ENCODE measurements around the gene PLA2G6.
A peak's percentile ranks its signal among the peaks of the same experiment; 100 is the strongest.

Gene PLA2G6

GRCh38 chr22:38226853-38227649 is 45.4 kb upstream of the PLA2G6 start:
- in situ Hi-C loops (cut with MboI; ENCODE audit: low pct_unique_long_range_greater_than_20kb, low sequenced_read_pairs, unreplicated experiment): no loop called here
- DNase-seq (ENCODE audit: low spot score): no peak
- no peak for TF ChIP-seq CTCF (IDR thresholded peaks at IDR 0.05; ENCODE audit: extremely low read depth, insufficient read depth, missing control alignments)

GRCh38 chr22:38223289-38223960 is 41.8 kb upstream of the PLA2G6 start:
- in situ Hi-C loops (cut with MboI; ENCODE audit: low pct_unique_long_range_greater_than_20kb, low sequenced_read_pairs, unreplicated experiment): no loop called here
- peak; percentile 1 for TF ChIP-seq CTCF (IDR thresholded peaks at IDR 0.05; ENCODE audit: extremely low read depth, insufficient read depth, missing control alignments)
- no peak for DNase-seq (ENCODE audit: low spot score)

- in situ Hi-C loops (cut with MboI; ENCODE audit: low pct_unique_long_range_greater_than_20kb, low sequenced_read_pairs, unreplicated experiment): no loop called here
- no peak for TF ChIP-seq CTCF (IDR thresholded peaks at IDR 0.05; ENCODE audit: extremely low read depth, insufficient read depth, missing control alignments)
- DNase-seq (ENCODE audit: low spot score): no peak
Observed at GRCh38 chr22:38222797-38223119, 41.1 kb upstream of the PLA2G6 start.

- in situ Hi-C loops (cut with MboI; ENCODE audit: low pct_unique_long_range_greater_than_20kb, low sequenced_read_pairs, unreplicated experiment): no loop called here
- no peak for TF ChIP-seq CTCF (IDR thresholded peaks at IDR 0.05; ENCODE audit: extremely low read depth, insufficient read depth, missing control alignments)
- DNase-seq (ENCODE audit: low spot score): no peak
Observed at GRCh38 chr22:38221908-38222796, 40.5 kb upstream of the PLA2G6 start.

GRCh38 chr22:38221407-38221806 is 39.8 kb upstream of the PLA2G6 start:
- no peak for DNase-seq (ENCODE audit: low spot score)
- in situ Hi-C loops (cut with MboI; ENCODE audit: low pct_unique_long_range_greater_than_20kb, low sequenced_read_pairs, unreplicated experiment): no loop called here
- TF ChIP-seq CTCF (IDR thresholded peaks at IDR 0.05; ENCODE audit: extremely low read depth, insufficient read depth, missing control alignments): no peak

- TF ChIP-seq CTCF (IDR thresholded peaks at IDR 0.05; ENCODE audit: extremely low read depth, insufficient read depth, missing control alignments): no peak
Observed at GRCh38 chr22:38220653-38221386, 39.2 kb upstream of the PLA2G6 start.

More at GRCh38 chr22:38220653-38221386, 39.2 kb upstream of the PLA2G6 start:
- in situ Hi-C loops (cut with MboI; ENCODE audit: low pct_unique_long_range_greater_than_20kb, low sequenced_read_pairs, unreplicated experiment): no loop called here
- DNase-seq (ENCODE audit: low spot score): no peak
